Psoas muscle (tissue), 8 donors: ENCODE results near the gene ITPK1. TPM values are rescaled to one million over a fixed set of nuclear protein-coding genes. Genes with fewer than 3 reads are reported as not detected.

Source experiments
- ATAC-seq, 4 donors: fragments of 200-7000 bp; cut with Tn5 transposase; one replicate each; pipeline ENCODE4 v1.9.1; 2020; ENCODE audit warnings: moderate library complexity in 3 of 4, mild to moderate bottlenecking in 2 of 4
- DNase-seq, 2 donors: peaks; one replicate each; pipeline ENCODE4 v3.0.0-alpha.2; 2020
- H3K27ac ChIP-seq: fragments of 200-600 bp; one replicate; pipeline ENCODE4 v1.8.0; 2022
- H3K27me3 ChIP-seq, 3 donors: fragments of 200-600 bp in 1 of 3; one replicate each; pipeline versions ENCODE4 v1.6.1 to v1.8.0; 2013 to 2022; ENCODE audit warnings: low read length in 2 of 3, mild to moderate bottlenecking in 2 of 3, moderate library complexity in 1 of 3; ENCODE audit not compliant: insufficient read depth in 3 of 3
- H3K36me3 ChIP-seq, 2 donors: fragments of 200-600 bp in 1 of 2; one replicate each; pipeline versions ENCODE4 v1.6.1 to v1.8.0; 2013 to 2022; ENCODE audit warnings: low read depth in 1 of 2, mild to moderate bottlenecking in 1 of 2, moderate library complexity in 1 of 2; ENCODE audit not compliant: insufficient read depth in 1 of 2
- H3K4me1 ChIP-seq: fragments of 200-600 bp; one replicate; pipeline ENCODE4 v1.8.0; 2022
- H3K4me3 ChIP-seq: fragments of 200-600 bp; one replicate; pipeline ENCODE4 v1.8.0; 2022; ENCODE audit warnings: mild to moderate bottlenecking
- H3K9me3 ChIP-seq: fragments of 200-600 bp; one replicate; pipeline ENCODE4 v1.8.0; 2022
- WGBS, 3 donors: extraction: QIAGEN DNeasy Blood & Tissue Kit; methylation state at CpG; one replicate each; pipeline versions ENCODE4 v1.1.6 to v1.1.7; 2013; 5-methylcytosine and 5-hydroxymethylcytosine counted together
- intact Hi-C, 2 donors: fragments of 100-400 bp; cut with DNase I; formaldehyde crosslinking; loops; one replicate each; pipeline versions ENCODE4 v1.11.0 to v1.14.2; 2022
- polyA plus RNA-seq, 3 donors: library from polyadenylated mRNA; stranded (reverse); fragments of 200-250 nt; gene quantifications; one replicate each; pipeline ENCODE4 v1.2.3, GENCODE V29; 2013
- total RNA-seq, 4 donors: library from RNA; stranded (reverse); fragmentation: NEBNext Ultra II Directional in 2 of 4; extraction: Animal tissue kit (Norgen Biotek cat#: 25700) in 2 of 4; gene quantifications; one replicate each; pipeline versions ENCODE4 v1.2.1 to v1.2.4, GENCODE V29; 2021 to 2023
- TF ChIP-seq, protein P1 (sequence below): fragments of 200-600 bp; IDR thresholded peaks from one replicate; pipeline ENCODE4 v1.8.0; 2022; ENCODE audit warnings: antibody characterized with exemption
- donor health status: healthy with polysubstance abuse.
- donor health status: DM: no; HTN: no; CAD: no; lungs with moderate emphysema.
- donor health status: Bipolar disorder and iron deficiency.
- donor health status: healthy.
- donor health status: DM: yes; HTN: yes; CAD: no.
- donor health status: DM: no; HTN: no; CAD: no.
- donor health status: DM: no; HTN: no; CAD: no.
- donor health status: DM: yes; HTN: yes; CAD: no.

ITPK1 gene
- total and polyA plus RNA-seq, 7 donors: 30.0 to 61.1 (median 42.7) TPM

DNA sequence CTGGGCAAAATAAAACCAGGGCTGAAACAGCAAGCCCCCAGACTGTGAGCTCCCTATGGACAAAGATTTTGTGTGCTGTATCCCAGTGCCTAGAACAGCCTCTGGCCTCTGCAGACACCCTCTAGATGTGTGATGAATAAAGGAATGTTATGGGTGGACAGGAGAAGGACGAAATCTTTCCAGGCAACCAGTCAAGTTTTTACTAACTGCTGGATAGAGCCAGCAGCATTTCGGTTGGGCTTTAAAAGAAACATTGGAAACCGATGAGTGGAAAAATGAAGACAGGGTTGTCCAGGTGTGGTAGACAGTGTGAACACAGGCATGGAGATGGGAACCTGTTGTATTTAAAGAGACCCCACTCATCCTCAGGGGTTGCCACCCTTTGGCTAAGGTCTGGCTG is 188.8 kb downstream of the ITPK1 start:
- H3K27me3 ChIP-seq: peaks cover 0 to 13% (median 6%) of the 10 kb centered on the region in 3 donors
- WGBS, 3 donors: 35 to 50% (median 48%) methylated on average over 3 of the region's 3 CpGs
- no peaks in the 10 kb centered on the region for H3K36me3 ChIP-seq
- no peaks in the 10 kb centered on the region for H3K4me1 ChIP-seq
- H3K4me3 ChIP-seq: no peak overlapping the region
- no peak for ATAC-seq
- H3K9me3 ChIP-seq: no peaks in the 10 kb centered on the region
- intact Hi-C loops: no loop called here
- H3K27ac ChIP-seq: no peak overlapping the region
- no peak for DNase-seq
- TF ChIP-seq, protein P1, sequence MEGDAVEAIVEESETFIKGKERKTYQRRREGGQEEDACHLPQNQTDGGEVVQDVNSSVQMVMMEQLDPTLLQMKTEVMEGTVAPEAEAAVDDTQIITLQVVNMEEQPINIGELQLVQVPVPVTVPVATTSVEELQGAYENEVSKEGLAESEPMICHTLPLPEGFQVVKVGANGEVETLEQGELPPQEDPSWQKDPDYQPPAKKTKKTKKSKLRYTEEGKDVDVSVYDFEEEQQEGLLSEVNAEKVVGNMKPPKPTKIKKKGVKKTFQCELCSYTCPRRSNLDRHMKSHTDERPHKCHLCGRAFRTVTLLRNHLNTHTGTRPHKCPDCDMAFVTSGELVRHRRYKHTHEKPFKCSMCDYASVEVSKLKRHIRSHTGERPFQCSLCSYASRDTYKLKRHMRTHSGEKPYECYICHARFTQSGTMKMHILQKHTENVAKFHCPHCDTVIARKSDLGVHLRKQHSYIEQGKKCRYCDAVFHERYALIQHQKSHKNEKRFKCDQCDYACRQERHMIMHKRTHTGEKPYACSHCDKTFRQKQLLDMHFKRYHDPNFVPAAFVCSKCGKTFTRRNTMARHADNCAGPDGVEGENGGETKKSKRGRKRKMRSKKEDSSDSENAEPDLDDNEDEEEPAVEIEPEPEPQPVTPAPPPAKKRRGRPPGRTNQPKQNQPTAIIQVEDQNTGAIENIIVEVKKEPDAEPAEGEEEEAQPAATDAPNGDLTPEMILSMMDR: no peak

DNA sequence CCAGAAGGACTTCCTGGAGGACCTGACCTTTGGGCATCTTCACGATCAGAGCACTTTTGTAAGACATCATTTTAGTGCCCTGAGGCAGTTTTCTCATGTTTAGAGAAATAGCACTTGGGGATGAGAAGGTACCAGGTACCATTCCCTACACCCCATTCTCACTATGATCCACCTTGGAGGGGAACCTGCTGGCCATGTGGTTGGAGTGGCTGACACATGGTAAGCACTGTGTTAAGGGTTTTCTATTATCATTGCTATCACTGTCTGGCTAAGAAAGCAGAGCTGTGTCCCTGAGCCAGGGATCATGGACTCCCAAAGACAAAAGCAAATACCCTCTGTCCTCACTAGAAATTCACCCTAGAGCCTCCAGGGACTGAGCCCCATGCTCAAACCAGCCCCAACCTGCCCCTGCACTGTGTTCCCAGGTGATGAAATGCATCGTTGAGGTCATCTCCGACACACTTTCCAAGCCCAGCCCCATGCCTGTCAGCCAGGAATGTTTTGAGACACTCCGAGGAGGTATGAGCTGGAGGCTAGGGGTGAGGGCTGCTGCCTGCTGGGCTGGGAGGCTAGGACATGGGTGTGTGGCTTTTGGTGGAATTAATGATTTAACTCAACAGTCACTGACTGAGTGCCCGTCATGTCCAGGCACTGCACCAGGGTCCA is 189.4 kb downstream of the ITPK1 start:
- intact Hi-C loops: no loop called here
- ATAC-seq (no peak), DNase-seq (no peak)
- Histone ChIP-seq H3K4me3 (no peak overlapping the region), H3K9me3 (no peaks in the 10 kb centered on the region), H3K27ac (no peak overlapping the region), H3K4me1 (no peaks in the 10 kb centered on the region), H3K36me3 (no peaks in the 10 kb centered on the region), H3K27me3 (peaks cover 0 to 13% (median 6%) of the 10 kb centered on the region in 3 donors)
- WGBS, 3 donors: 72 to 83% (median 73%) methylated on average over 5 of the region's 5 CpGs
- TF ChIP-seq, protein P1: no peak

GRCh38 chr14:92925446-92925845 is 190.3 kb downstream of the ITPK1 start:
- DNase-seq (no peak), ATAC-seq (no peak)
- Histone ChIP-seq H3K4me3 (no peak overlapping the region), H3K4me1 (no peaks in the 10 kb centered on the region), H3K27me3 (peaks cover 0 to 13% (median 6%) of the 10 kb centered on the region in 3 donors), H3K27ac (no peak overlapping the region), H3K9me3 (no peaks in the 10 kb centered on the region), H3K36me3 (no peaks in the 10 kb centered on the region)
- WGBS, 3 donors: 66 to 73% (median 71%) methylated on average over 6 of the region's 6 CpGs
- TF ChIP-seq, protein P1: no peak
- intact Hi-C loops: no loop called here

GRCh38 chr14:92924247-92924646 is 191.5 kb downstream of the ITPK1 start:
- DNase-seq: no peak
- Histone ChIP-seq H3K36me3 (no peaks in the 10 kb centered on the region), H3K27me3 (peaks cover 0 to 13% (median 6%) of the 10 kb centered on the region in 3 donors), H3K9me3 (no peaks in the 10 kb centered on the region), H3K27ac (no peak overlapping the region), H3K4me3 (no peak overlapping the region), H3K4me1 (no peaks in the 10 kb centered on the region)
- 40 to 50% (median 44%) methylated on average over 5 of the region's 5 CpGs for WGBS, 3 donors
- intact Hi-C loops: no loop called here
- ATAC-seq: no peak
- TF ChIP-seq, protein P1: no peak

GRCh38 chr14:92923744-92924103 is 192.0 kb downstream of the ITPK1 start:
- H3K36me3 ChIP-seq: no peaks in the 10 kb centered on the region
- DNase-seq: no peak
- no peak for ATAC-seq
- H3K27ac ChIP-seq: no peak overlapping the region
- H3K4me1 ChIP-seq: no peaks in the 10 kb centered on the region
- no peaks in the 10 kb centered on the region for H3K9me3 ChIP-seq
- WGBS, 3 donors: 41 to 46% (median 45%) methylated on average over 7 to 8 of the region's 8 CpGs
- H3K4me3 ChIP-seq: no peak overlapping the region
- peaks cover 0 to 13% (median 6%) of the 10 kb centered on the region in 3 donors for H3K27me3 ChIP-seq
- TF ChIP-seq, protein P1: no peak
- intact Hi-C loops: no loop called here
